ENCODE results near the gene TMEM201. TPM values are rescaled to one million over a fixed set of nuclear protein-coding genes. Genes with fewer than 3 reads are reported as not detected.
A peak's percentile ranks its signal among the peaks of the same experiment; 100 is the strongest.

The TMEM201 gene
- total and polyA plus RNA-seq, 2 of the 13 experiments (the other 11 are each of a cell fraction or from before 2014, with no cell fraction given) = 1.5 to 8.2 TPM

- no TSS peak for BruUV-seq (replicated peaks)
- H3K9ac ChIP-seq (ENCODE audit: insufficient read depth, low read depth, low read length) = no peak overlapping the region
- DNase-seq (ENCODE audit: low spot score) (no peak), ATAC-seq (no peak), FAIRE-seq (no peak)
- no peaks in the 10 kb centered on the region for H3K27me3 ChIP-seq (ENCODE audit: control insufficient read depth in 1 of 2, insufficient read depth in 2 of 2, low read length in 2 of 2)
- peaks cover 25% of the 10 kb centered on the region for H3K4me1 ChIP-seq (ENCODE audit: insufficient read depth, low read length)
- in situ Hi-C loops (cut with HindIII; ENCODE audit: extremely low pct_ligation_motif_present, low pct_unique_long_range_greater_than_20kb) (no loop called here), intact Hi-C loops (cut with micrococcal nuclease; ENCODE audit: unreplicated experiment) (no loop called here)
- H3K9me3 ChIP-seq (ENCODE audit: low read length) = no peaks in the 10 kb centered on the region
- peaks cover 2 to 16% of the 10 kb centered on the region in 2 experiments; a peak in 4 of 5 replicates for H3K36me3 ChIP-seq (replicated peaks in 1 of 2; ENCODE audit: control insufficient read depth in 1 of 2, insufficient read depth in 2 of 2, low read length in 2 of 2)
- ChIA-PET CTCF (ENCODE audit: low intra/inter-chr PET ratio, low total read pairs) (no interaction called here), POLR2A (interaction anchor here (0.6 to 1.1 kb wide), 3 partner anchors 22 to 53 kb away, joined by 3 to 5 read pairs (median 4); no protein-coding TSS in a partner anchor)
- no peak overlapping the region for H3K4me3 ChIP-seq (replicated peaks in 1 of 3; ENCODE audit: insufficient read depth in 1 of 3, low read depth in 2 of 3, low read length in 3 of 3)
- WGBS (ENCODE audit: low lambda C conversion rate) = 96% methylated on average over 3 of the region's 3 CpGs
- H3K27ac ChIP-seq (ENCODE audit: extremely low read length, insufficient read depth, low read length) = peak overlapping the region; percentile 40
- H3K79me2 ChIP-seq (ENCODE audit: insufficient read depth, low read length) = peaks cover 21% of the 10 kb centered on the region
- H3K4me2 ChIP-seq (ENCODE audit: low read depth, low read length) = no peak overlapping the region
- H2AFZ ChIP-seq (ENCODE audit: low read length) = no peak overlapping the region
- H4K20me1 ChIP-seq (ENCODE audit: insufficient read depth, low read length) = peaks cover 12% of the 10 kb centered on the region
- TF ChIP-seq SATB2 (CRISPR knock-in tag; IDR thresholded peaks at IDR 0.05) = no peak
- peak; percentile 93 for TF ChIP-seq RBM22 (optimal IDR thresholded peaks at IDR 0.05; ENCODE audit: low read length)
- TF ChIP-seq USF2 (IDR thresholded peaks at IDR 0.05; ENCODE audit: low read depth, low read length) = no peak
- no peak for TF ChIP-seq USF2 (CRISPR knock-in tag; IDR thresholded peaks at IDR 0.05; ENCODE audit: borderline replicate concordance)
- TF ChIP-seq ZNF770 (CRISPR knock-in tag; IDR thresholded peaks at IDR 0.05) = peak; percentile 94
- no peak for TF ChIP-seq CHD4 (IDR thresholded peaks at IDR 0.05; ENCODE audit: borderline replicate concordance, low read length)
- no peak for TF ChIP-seq ZNF773 (CRISPR knock-in tag; IDR thresholded peaks at IDR 0.05; ENCODE audit: borderline replicate concordance)
- no peak for TF ChIP-seq ZNF407 (CRISPR knock-in tag; IDR thresholded peaks at IDR 0.05; ENCODE audit: not compliant biosample characterization)
- no peak for TF ChIP-seq NFIC (IDR thresholded peaks at IDR 0.05; ENCODE audit: low read length)
Observed at GRCh38 chr1:9586147-9586766, 2.5 kb upstream of the TMEM201 start.
